SH-SY5Y (cell line): ENCODE measurements around the gene ADARB1.

Source experiments
- GATA2 ChIP-seq: IDR thresholded peaks from 2 replicates; pipeline ENCODE4 v1.6.1; 2011; ENCODE audit warnings: mild to moderate bottlenecking, low read depth, low read length
- GATA3 ChIP-seq: IDR thresholded peaks from 2 replicates; pipeline ENCODE4 v1.6.1; 2011; ENCODE audit warnings: low read depth, mild to moderate bottlenecking, low read length, moderate library complexity

ADARB1 gene

DNA sequence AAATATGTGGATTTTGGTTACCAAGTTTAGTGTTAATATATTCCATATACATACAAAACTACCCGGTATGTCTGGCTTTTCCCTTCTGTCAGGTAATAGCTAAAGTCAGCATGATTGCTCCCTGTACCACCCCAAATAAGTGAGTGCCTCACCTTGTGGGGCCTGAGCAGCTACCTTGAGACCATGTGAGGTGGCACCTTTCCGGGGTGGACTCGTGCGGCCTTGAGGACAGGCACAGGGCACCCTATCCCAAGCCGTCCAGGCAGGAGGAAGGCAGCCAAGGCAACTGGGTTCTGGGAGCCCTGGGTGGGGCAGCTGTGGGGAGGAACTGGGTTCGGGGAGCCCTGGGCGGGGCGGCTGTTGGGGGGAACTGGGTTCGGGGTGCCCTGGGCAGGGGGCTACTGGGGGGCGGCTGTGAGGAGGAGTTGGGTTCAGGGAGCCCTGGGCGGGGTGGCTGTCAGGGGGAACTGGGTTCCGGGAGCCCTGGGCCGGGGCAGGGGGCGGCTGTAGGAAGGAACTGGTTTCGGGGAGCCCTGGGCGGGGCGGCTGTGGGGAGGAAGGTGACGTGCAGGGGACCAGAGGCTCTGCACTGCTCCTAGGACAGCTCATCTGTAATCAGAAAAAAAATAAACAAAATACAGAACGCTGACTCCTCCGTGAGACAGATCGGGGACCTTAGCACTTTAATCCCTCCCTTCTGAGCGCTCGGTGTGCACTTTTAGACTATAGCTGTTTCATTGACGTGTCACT is 150.0 kb downstream of the ADARB1 start:
- no peak for TF ChIP-seq GATA2
- TF ChIP-seq GATA3 = no peak

DNA sequence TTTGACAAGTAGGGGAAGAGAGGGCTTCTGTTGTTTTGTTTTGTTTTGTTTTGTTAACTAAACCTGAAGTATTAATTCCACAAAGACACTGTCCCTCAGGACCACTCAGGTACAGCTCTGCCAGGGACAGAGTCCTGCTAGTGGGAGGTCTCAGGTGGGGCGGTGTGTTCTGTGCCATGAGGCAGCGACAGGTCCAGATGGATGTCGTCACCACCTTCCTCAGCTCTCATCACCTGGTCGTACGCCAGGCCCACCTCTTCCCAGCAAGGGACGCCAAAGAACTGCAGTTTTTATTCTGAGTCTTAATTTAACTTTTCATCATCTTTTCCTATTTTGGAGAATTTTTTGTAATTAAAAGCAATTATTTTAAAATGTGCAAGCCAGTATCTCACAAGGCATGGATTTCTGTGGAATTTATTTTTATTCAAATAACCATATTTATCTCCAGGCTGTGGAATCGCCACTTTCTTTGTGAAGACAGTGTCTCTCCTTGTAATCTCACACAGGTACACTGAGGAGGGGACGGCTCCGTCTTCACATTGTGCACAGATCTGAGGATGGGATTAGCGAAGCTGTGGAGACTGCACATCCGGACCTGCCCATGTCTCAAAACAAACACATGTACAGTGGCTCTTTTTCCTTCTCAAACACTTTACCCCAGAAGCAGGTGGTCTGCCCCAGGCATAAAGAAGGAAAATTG is 150.8 kb downstream of the ADARB1 start:
- TF ChIP-seq GATA2 = no peak
- TF ChIP-seq GATA3 = no peak

DNA sequence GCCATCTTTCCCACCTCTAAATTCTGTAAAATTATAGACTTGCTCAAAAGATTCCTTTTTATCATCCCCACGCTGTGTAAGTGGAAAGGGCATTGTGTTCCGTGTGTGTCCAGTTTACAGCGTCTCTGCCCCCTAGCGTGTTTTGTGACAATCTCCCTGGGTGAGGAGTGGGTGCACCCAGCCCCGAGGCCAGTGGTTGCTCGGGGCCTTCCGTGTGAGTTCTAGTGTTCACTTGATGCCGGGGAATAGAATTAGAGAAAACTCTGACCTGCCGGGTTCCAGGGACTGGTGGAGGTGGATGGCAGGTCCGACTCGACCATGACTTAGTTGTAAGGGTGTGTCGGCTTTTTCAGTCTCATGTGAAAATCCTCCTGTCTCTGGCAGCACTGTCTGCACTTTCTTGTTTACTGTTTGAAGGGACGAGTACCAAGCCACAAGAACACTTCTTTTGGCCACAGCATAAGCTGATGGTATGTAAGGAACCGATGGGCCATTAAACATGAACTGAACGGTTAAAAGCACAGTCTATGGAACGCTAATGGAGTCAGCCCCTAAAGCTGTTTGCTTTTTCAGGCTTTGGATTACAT is 151.5 kb downstream of the ADARB1 start:
- TF ChIP-seq GATA2 (no peak), GATA3 (no peak)

DNA sequence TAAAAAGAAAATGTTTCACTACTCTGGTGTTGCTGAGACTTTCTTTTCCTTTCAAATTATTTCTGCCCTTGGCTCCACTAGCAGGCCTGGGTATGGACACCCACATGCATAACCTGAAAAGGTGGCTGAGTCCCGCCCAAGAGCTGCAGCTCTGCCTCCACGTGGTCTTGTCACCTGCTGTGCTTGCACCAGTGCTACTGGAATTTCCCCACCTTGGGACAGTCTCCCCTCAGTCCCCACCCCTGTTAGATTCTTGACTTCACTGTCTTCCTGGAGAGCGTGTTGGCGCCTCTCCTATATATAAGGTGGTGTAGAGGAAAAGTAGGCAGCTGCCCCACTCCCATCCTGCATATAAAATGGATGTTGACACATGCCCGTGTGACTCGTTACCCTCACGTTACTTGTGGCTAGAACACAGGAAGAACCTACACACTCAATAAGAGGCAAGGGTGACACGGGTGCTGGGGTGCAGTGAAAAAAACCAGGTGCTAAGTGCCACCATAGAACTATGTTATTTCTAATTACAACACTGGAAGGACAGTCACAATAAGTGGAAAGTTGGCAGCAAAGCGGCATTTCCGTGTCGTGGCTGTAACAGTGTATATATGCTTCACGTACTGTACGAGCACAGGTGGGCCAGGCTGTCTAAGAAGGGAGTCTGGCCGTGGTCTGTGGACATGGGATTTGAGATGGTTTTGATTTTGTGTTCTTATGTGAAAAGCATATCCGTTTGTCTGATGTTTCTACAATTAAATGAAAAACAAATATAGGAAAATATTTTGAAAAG is 152.4 kb downstream of the ADARB1 start:
- no peak for TF ChIP-seq GATA3
- TF ChIP-seq GATA2 = no peak

DNA sequence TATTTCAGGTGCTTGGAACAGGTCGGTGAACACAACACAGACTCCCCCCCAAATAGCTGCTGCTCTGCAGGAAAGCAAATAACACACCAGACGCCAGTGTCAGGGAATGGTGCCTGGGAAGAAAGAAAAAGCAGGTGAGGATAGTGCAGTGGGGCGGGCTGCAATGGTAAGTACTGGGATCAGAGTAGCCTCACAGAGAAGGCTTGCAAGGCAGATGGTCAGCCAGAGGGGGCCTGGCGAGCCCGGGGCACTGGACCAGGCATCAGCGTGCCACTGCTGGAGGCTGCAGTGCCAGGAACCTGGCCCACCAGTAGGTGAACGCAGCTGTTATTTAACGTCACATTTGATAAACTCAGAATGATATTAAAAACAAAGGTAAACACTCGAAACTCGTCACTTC is 153.4 kb downstream of the ADARB1 start:
- TF ChIP-seq GATA2 (no peak), GATA3 (no peak)

DNA sequence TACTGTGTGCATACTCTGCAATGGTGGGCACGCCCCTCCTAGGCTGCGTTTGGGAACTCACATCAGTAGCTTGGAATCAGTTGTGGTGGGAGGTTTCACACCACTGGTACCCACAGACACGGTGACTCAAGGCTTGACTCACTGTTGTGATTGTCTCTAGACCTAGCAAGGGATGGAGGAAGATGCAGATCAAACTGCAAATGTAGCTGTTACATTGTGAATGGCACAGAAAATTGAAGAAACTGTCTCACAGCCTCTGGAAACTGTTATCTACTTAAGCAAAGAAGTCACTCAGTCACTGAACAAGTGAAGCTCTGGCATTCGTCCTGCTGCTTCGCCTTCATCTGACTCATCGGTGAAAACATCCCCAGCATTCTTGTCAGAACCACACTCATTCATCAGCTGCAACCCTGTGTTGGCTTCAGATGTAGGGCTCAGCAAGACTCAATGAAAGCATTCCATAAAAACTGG is 153.8 kb downstream of the ADARB1 start:
- no peak for TF ChIP-seq GATA2
- TF ChIP-seq GATA3 = no peak

DNA sequence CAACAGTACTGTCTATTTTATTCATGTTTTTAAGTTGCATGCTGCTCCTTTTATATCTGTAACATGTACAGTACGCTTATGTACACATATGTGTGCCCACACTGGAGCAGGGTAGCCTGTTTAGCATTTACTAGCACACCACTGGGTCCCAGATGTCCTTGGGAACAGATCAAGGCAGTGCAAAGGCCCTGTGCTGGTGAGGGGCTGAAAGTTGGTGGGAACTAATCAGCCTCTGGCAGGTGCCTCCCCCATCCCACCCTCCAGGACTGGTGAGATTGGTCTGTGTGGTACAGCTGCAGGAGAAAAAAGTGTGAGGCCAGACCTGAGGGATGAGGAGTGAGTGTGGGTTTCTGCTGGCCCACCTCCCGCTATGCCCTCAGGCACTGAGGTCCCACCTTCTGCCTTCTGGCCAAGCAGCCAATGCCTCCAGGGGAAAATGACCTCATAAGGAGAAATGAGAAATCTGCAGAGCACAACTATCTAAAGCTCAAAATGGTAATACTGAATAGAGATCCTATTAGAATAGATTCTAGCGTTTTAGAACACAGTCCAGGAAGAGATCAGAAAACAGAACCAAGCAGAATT is 154.4 kb downstream of the ADARB1 start:
- TF ChIP-seq GATA3 = no peak
- TF ChIP-seq GATA2 = no peak

DNA sequence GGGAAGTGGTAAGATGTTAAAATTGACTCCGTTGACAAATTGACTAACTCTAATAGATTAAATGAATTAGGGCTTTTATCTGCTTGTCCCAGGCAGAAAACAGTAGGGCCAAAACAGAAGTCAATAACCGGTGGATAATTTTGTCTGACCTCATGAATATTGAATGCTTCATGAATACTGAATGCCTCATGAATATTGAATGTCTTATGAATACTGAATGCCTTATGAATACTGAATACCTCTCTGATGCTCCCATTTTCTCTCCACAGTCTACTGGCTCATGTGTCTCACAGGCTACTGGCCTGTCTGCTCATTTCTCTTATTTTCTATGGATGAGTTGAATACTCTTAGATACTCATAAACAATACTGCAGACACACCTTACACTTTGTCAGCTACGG is 157.3 kb downstream of the ADARB1 start:
- TF ChIP-seq GATA3 = no peak
- TF ChIP-seq GATA2 = no peak

DNA sequence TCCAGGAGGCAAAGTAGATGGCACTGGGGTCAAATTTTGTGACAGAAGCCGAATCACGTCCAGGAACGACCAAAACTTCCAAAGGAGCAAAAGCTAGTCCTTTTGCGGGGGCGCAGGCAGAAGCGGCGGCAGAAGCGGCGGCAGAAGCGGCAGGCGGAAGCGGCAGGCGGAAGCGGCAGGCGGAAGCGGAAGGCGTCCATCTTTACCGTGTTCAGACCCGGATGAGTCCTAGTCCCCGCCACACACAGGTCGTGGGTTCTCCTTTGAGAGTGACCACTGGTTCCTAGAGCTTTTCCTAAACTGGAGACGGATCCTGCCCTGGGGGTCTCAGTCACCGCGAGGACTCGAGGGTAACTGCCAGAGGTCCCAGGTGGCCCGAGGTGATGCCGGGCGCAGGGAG is 159.7 kb downstream of the ADARB1 start:
- TF ChIP-seq GATA2 (no peak), GATA3 (no peak)

DNA sequence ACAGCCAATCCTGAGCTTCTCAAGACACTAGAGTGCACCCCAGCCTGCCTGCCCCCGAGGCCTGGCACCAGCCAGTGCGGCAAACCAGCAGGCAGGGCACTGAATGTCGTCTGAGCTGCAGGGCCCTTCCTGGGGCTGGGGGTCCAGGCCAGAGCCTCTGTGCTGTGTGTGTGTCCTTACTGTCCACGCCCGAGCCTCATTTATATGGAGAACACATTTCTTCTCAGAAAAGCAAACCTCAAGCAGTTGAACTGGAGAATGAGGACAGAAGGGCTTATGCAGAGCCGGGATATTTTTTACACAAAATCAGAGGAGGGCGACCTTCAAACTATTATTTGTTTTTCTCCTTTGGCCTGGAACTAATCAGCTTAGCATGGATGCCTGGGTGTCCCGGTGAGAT is 160.6 kb downstream of the ADARB1 start:
- TF ChIP-seq GATA3 (no peak), GATA2 (no peak)

DNA sequence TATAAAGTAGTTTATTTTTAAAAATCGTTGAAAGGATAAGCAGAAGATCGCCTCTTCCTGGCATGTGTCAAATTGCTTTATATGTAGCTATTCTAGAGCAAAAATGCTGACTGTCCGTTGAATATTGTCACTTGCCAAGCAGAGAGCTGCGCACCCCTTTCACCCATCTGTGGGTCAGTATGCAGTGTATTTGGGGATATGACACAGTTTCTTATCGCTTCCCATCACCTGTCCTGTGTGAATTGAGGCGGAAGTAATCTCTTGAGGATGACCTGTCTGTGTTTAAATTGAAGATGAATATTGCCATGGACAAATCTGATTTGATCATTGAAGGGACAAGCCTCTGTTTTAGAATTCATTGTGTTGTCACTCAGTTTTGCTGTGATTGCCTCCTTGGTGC is 161.1 kb downstream of the ADARB1 start:
- TF ChIP-seq GATA3 (no peak), GATA2 (no peak)

DNA sequence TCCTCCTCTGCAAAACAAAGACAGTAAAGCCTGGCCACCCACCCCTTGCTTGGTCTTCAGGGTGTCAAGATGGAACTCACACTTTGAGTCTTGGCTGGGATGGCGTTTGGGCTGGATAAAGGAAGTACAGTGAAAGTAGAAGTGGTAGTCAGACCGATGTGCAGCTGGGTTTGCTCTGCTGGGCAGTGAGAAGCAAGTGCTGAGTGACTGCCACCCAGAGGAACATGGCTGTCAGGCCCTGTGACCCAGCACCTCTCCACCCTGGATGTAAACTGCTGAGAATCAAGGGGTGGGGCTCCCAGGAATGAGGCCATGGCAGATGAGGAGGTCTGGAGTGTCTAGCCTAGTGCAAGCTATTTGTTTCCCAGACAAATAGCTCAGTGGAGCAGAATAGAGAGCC is 162.1 kb downstream of the ADARB1 start:
- TF ChIP-seq GATA3 (no peak), GATA2 (no peak)

DNA sequence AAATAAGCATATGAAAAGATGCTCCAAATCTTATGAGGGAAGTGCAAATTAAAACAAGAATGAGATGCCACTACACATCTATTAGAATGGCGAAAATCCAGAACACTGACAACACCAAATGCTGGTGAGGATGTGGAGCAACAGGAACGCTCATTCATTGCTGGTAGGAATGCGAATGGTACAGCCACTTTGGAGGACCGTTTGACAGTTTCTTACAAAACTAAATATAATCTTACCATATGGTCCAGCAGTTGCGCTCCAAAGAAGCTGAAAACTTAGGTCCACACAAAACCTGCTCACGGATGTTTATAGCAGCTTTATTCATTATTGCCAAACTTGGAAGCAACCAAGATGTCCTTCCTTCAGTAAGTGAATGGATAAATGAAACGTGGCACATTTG is 163.0 kb downstream of the ADARB1 start:
- TF ChIP-seq GATA3 = no peak

DNA sequence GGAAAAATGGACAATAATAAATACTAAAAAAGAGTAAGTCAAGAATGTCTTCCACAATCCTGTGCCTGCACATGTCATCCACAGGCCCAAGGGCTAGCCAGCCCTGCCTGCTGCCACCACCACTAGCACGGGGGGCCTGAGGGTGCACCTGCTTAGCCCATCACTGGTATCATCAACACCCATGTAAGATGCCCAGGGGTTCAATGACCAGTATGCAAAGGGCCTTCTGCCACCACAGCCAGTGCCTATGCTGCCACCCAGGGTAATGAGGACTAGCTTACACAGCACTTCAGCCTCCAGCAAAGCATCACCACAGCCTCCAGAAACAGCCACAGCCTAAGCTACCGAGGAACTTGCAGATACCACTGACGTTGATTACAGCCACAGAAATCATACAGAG is 167.0 kb downstream of the ADARB1 start:
- TF ChIP-seq GATA2 = no peak
- TF ChIP-seq GATA3 = no peak

DNA sequence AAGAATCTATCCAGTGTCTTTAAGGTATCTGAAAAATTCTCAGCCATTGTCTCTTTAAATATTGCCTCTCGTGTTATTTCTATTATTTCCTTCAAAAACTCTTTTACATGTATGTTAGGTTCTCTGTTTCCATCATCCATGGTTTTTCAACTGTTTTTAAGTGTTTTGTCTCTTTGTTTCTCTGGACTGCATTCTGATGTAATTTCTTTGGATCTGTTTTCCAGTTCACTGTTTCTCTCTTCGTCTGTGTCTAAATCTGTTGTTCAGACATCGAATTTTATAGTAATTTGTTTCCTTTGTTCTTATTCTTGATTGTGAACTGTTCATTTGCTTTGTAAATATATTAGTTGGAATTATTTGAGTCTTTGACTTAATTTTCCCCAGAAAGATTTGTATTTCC is 169.2 kb downstream of the ADARB1 start:
- no peak for TF ChIP-seq GATA2
- TF ChIP-seq GATA3 = no peak
